PC-3 (cell line): ENCODE data around the gene ZNF438.

Experiments
- CTCF ChIP-seq: fragments of 300-600 bp; sonication (generic); conservative IDR thresholded peaks from 2 replicates; pipeline ENCODE4 v1.5.1; 2017; ENCODE audit warnings: antibody characterized with exemption, low read depth, mild to moderate bottlenecking, low read length
- EZH2 ChIP-seq: fragments of 300-600 bp; sonication (generic); IDR thresholded peaks from one replicate; pipeline ENCODE4 v1.6.1; 2017; ENCODE audit warnings: antibody characterized with exemption, mild to moderate bottlenecking, low read length; ENCODE audit not compliant: unreplicated experiment
- EZH2phosphoT487 ChIP-seq: fragments of 300-600 bp; sonication (generic); IDR thresholded peaks from 2 replicates; pipeline ENCODE4 v1.6.1; 2018; ENCODE audit warnings: mild to moderate bottlenecking, antibody characterized with exemption, low read length, borderline replicate concordance

- TF ChIP-seq CTCF, result no peak
- TF ChIP-seq EZH2, result no peak
- TF ChIP-seq EZH2phosphoT487, result no peak
Observed at GRCh38 chr10:31063841-31064240, 32.2 kb upstream of the ZNF438 start.
